Psoas muscle (tissue), 8 donors: ENCODE results near the gene ITGB1. TPM values are rescaled to one million over a fixed set of nuclear protein-coding genes. Genes with fewer than 3 reads are reported as not detected.

Source experiments
- ATAC-seq, 4 donors: fragments of 200-7000 bp; cut with Tn5 transposase; one replicate each; pipeline ENCODE4 v1.9.1; 2020; ENCODE audit warnings: moderate library complexity in 3 of 4, mild to moderate bottlenecking in 2 of 4
- DNase-seq, 2 donors: peaks; one replicate each; pipeline ENCODE4 v3.0.0-alpha.2; 2020
- H3K27ac ChIP-seq: fragments of 200-600 bp; one replicate; pipeline ENCODE4 v1.8.0; 2022
- H3K27me3 ChIP-seq, 3 donors: fragments of 200-600 bp in 1 of 3; one replicate each; pipeline versions ENCODE4 v1.6.1 to v1.8.0; 2013 to 2022; ENCODE audit warnings: low read length in 2 of 3, mild to moderate bottlenecking in 2 of 3, moderate library complexity in 1 of 3; ENCODE audit not compliant: insufficient read depth in 3 of 3
- H3K36me3 ChIP-seq, 2 donors: fragments of 200-600 bp in 1 of 2; one replicate each; pipeline versions ENCODE4 v1.6.1 to v1.8.0; 2013 to 2022; ENCODE audit warnings: low read depth in 1 of 2, mild to moderate bottlenecking in 1 of 2, moderate library complexity in 1 of 2; ENCODE audit not compliant: insufficient read depth in 1 of 2
- H3K4me1 ChIP-seq: fragments of 200-600 bp; one replicate; pipeline ENCODE4 v1.8.0; 2022
- H3K4me3 ChIP-seq: fragments of 200-600 bp; one replicate; pipeline ENCODE4 v1.8.0; 2022; ENCODE audit warnings: mild to moderate bottlenecking
- H3K9me3 ChIP-seq: fragments of 200-600 bp; one replicate; pipeline ENCODE4 v1.8.0; 2022
- CTCF ChIP-seq: fragments of 200-600 bp; IDR thresholded peaks from one replicate; pipeline ENCODE4 v1.8.0; 2022; ENCODE audit warnings: antibody characterized with exemption
- WGBS, 3 donors: extraction: QIAGEN DNeasy Blood & Tissue Kit; methylation state at CpG; one replicate each; pipeline versions ENCODE4 v1.1.6 to v1.1.7; 2013; 5-methylcytosine and 5-hydroxymethylcytosine counted together
- intact Hi-C, 2 donors: fragments of 100-400 bp; cut with DNase I; formaldehyde crosslinking; loops; one replicate each; pipeline versions ENCODE4 v1.11.0 to v1.14.2; 2022
- polyA plus RNA-seq, 3 donors: library from polyadenylated mRNA; stranded (reverse); fragments of 200-250 nt; gene quantifications; one replicate each; pipeline ENCODE4 v1.2.3, GENCODE V29; 2013
- total RNA-seq, 4 donors: library from RNA; stranded (reverse); fragmentation: NEBNext Ultra II Directional in 2 of 4; extraction: Animal tissue kit (Norgen Biotek cat#: 25700) in 2 of 4; gene quantifications; one replicate each; pipeline versions ENCODE4 v1.2.1 to v1.2.4, GENCODE V29; 2021 to 2023
- donor health status: healthy with polysubstance abuse.
- donor health status: DM: no; HTN: no; CAD: no; lungs with moderate emphysema.
- donor health status: Bipolar disorder and iron deficiency.
- donor health status: healthy.
- donor health status: DM: yes; HTN: yes; CAD: no.
- donor health status: DM: no; HTN: no; CAD: no.
- donor health status: DM: no; HTN: no; CAD: no.
- donor health status: DM: yes; HTN: yes; CAD: no.

Gene ITGB1
- total and polyA plus RNA-seq, 7 donors = 215 to 569 (median 255) TPM

- H3K9me3 ChIP-seq = no peaks in the 10 kb centered on the region
- ATAC-seq (no peak), DNase-seq (no peak)
- H3K27ac ChIP-seq = peak overlapping the region; percentile 83
- intact Hi-C loops = no loop called here
- H3K4me1 ChIP-seq = peaks cover 89% of the 10 kb centered on the region
- H3K27me3 ChIP-seq = no peaks in the 10 kb centered on the region
- H3K4me3 ChIP-seq = peak overlapping the region; percentile 18
- no peak for TF ChIP-seq CTCF
- 57 to 67% (median 66%) methylated on average over 10 of the region's 10 CpGs for WGBS, 3 donors
- H3K36me3 ChIP-seq = peaks cover 0 to 5% of the 10 kb centered on the region in 2 donors
Observed at GRCh38 chr10:32940321-32941301, 17.4 kb downstream of the ITGB1 start.

GRCh38 chr10:32939296-32940111, 18.5 kb downstream of the ITGB1 start:
- peak overlapping the region; percentile 83 for H3K27ac ChIP-seq
- peaks cover 0 to 16% of the 10 kb centered on the region in 2 donors for H3K36me3 ChIP-seq
- no peak overlapping the region for H3K4me3 ChIP-seq
- H3K27me3 ChIP-seq = no peaks in the 10 kb centered on the region
- H3K9me3 ChIP-seq = no peaks in the 10 kb centered on the region
- ATAC-seq = peak; percentile 41 to 79 (median 51)
- no peak for DNase-seq
- intact Hi-C loops = loop anchor here (2.0 to 5.0 kb wide), 2 partner anchors 19 to 68 kb away; partner anchors contain the start of gene ITGB1 (in 1 of the 2)
- peaks cover 81% of the 10 kb centered on the region for H3K4me1 ChIP-seq
- WGBS, 3 donors = 77 to 86% (median 81%) methylated on average over 10 of the region's 10 CpGs
- no peak for TF ChIP-seq CTCF

- intact Hi-C loops = loop anchor here (2.0 to 5.0 kb wide), 2 partner anchors 20 to 69 kb away; partner anchors contain the start of gene ITGB1 (in 1 of the 2)
- no peak for TF ChIP-seq CTCF
- DNase-seq (peak in 1 of 2 donors; percentile 61), ATAC-seq (peak; percentile 67 to 82 (median 76))
- WGBS, 3 donors = 13 to 27% (median 15%) methylated on average over 14 of the region's 14 CpGs
- H3K4me1 ChIP-seq = peaks cover 72% of the 10 kb centered on the region
- peak overlapping the region; percentile 47 for H3K4me3 ChIP-seq
- H3K27ac ChIP-seq = peak overlapping the region; percentile 83
- no peaks in the 10 kb centered on the region for H3K9me3 ChIP-seq
- no peaks in the 10 kb centered on the region for H3K27me3 ChIP-seq
- peaks cover 0 to 25% of the 10 kb centered on the region in 2 donors for H3K36me3 ChIP-seq
Observed at GRCh38 chr10:32938554-32939061, 19.4 kb downstream of the ITGB1 start.

- DNase-seq (no peak), ATAC-seq (peak; percentile 28 to 71 (median 62))
- peaks cover 66% of the 10 kb centered on the region for H3K4me1 ChIP-seq
- peaks cover 1 to 32% of the 10 kb centered on the region in 2 donors for H3K36me3 ChIP-seq
- peak overlapping the region; percentile 47 for H3K4me3 ChIP-seq
- H3K27ac ChIP-seq = peak overlapping the region; percentile 83
- WGBS, 3 donors = 9 to 14% (median 10%) methylated on average over 5 of the region's 5 CpGs
- H3K9me3 ChIP-seq = no peaks in the 10 kb centered on the region
- intact Hi-C loops = loop anchor here (2.0 to 5.0 kb wide), 2 partner anchors 21 to 69 kb away; partner anchors contain the start of gene ITGB1 (in 1 of the 2)
- H3K27me3 ChIP-seq = no peaks in the 10 kb centered on the region
- TF ChIP-seq CTCF = no peak
Observed at GRCh38 chr10:32937911-32938424, 20.1 kb downstream of the ITGB1 start.
